GM23338 (cell line): ENCODE measurements around the gene HSPA12B.

ENCODE experiments used
- CREB1 ChIP-seq: fragments of 250-450 bp; sonication (Bioruptor Pico); IDR thresholded peaks from 2 replicates; pipeline ENCODE4 v1.5.0; 2020; ENCODE audit warnings: low read depth, mild to moderate bottlenecking, moderate library complexity
- CTCF ChIP-seq, 2 experiments: fragments of 200-600 bp in 1 of 2; sonication (generic) in 1 of 2; conservative IDR thresholded peaks; 2 replicates each; pipeline versions ENCODE4 v1.5.1 to v1.6.1; 2016 to 2017; ENCODE audit warnings: antibody characterized with exemption in 2 of 2, low read depth in 2 of 2, mild to moderate bottlenecking in 2 of 2, moderate library complexity in 1 of 2
- ETS1 ChIP-seq: IDR thresholded peaks from 2 replicates; pipeline ENCODE4 v1.6.1; 2016; ENCODE audit warnings: antibody characterized with exemption
- EZH2 ChIP-seq: fragments of 200-600 bp; sonication (generic); IDR thresholded peaks from one replicate; pipeline ENCODE4 v1.8.0; 2017; ENCODE audit warnings: antibody characterized with exemption, mild to moderate bottlenecking, low read depth; ENCODE audit not compliant: unreplicated experiment
- EZH2phosphoT487 ChIP-seq: fragments of 200-600 bp; sonication (generic); IDR thresholded peaks from one replicate; pipeline ENCODE4 v1.8.1; 2018; ENCODE audit warnings: antibody characterized with exemption; ENCODE audit not compliant: unreplicated experiment
- JUNB ChIP-seq: IDR thresholded peaks from one replicate; pipeline ENCODE4 v1.6.1; 2016; ENCODE audit warnings: antibody characterized with exemption; ENCODE audit not compliant: unreplicated experiment
- POLR2AphosphoS5 ChIP-seq: IDR thresholded peaks from 2 replicates; pipeline ENCODE4 v1.6.1; 2016; ENCODE audit warnings: antibody characterized with exemption, low read depth
- REST ChIP-seq: IDR thresholded peaks from one replicate; pipeline ENCODE4 v1.6.1; 2018; ENCODE audit warnings: antibody characterized with exemption; ENCODE audit not compliant: unreplicated experiment
- ZNF331 ChIP-seq: fragments of 250-450 bp; sonication (Bioruptor Pico); IDR thresholded peaks from 2 replicates; pipeline ENCODE4 v1.5.0; 2020; ENCODE audit warnings: low read depth, mild to moderate bottlenecking, moderate library complexity

GRCh38 chr20:3754276-3754630 is 21.8 kb downstream of the HSPA12B start:
- TF ChIP-seq POLR2AphosphoS5 (no peak), EZH2 (no peak), CTCF (conservative IDR thresholded peaks at IDR 0.05; ENCODE audit: low read depth in 2 of 2) (no peak), REST (no peak), CREB1 (CRISPR knock-in tag) (no peak), EZH2phosphoT487 (no peak), ZNF331 (CRISPR knock-in tag) (no peak), JUNB (no peak), ETS1 (no peak)
